ENCODE data around the gene PUS7L.
"Not testable (repeated sequence)": the region's sequence is repeated elsewhere in the genome, so short reads cannot be mapped to it uniquely, and the experiment has no call there.

Gene PUS7L

DNA sequence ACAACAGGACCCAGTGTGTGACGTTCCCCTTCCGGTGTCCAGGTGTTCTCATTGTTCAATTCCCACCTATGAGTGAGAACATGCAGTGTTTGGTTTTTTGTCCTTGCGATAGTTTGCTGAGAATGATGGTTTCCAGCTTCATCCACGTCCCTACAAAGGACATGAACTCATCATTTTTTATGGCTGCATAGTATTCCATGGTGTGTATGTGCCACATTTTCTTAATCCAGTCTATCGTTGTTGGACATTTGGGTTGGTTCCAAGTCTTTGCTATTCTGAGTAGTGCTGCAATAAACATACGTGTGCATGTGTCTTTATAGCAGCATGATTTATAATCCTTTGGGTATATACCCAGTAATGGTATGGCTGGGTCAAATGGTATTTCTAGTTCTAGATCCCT lies 7.2 kb downstream of the PUS7L start:
- not testable (repeated sequence) for H3K9me3 ChIP-seq (ENCODE audit: control insufficient read depth, low read length); H3K14ac ChIP-seq (ENCODE audit: low read length in 2 of 2); H2BK120ac ChIP-seq (ENCODE audit: low read depth, low read length); H4K8ac ChIP-seq (ENCODE audit: low read length); H3K4me1 ChIP-seq (ENCODE audit: control insufficient read depth, insufficient read depth, low read depth, low read length); H3K4me3 ChIP-seq (ENCODE audit: insufficient read depth in 1 of 2, low read depth in 1 of 2, low read length in 2 of 2); H4K91ac ChIP-seq (ENCODE audit: low read length); H3K27me3 ChIP-seq (ENCODE audit: control insufficient read depth in 1 of 2, insufficient read depth in 1 of 2, low read length in 2 of 2); H2BK5ac ChIP-seq (ENCODE audit: low read depth, low read length, poor library complexity, severe bottlenecking); H2AK5ac ChIP-seq (ENCODE audit: low read length, severe bottlenecking); DNase-seq; H3K23ac ChIP-seq (ENCODE audit: low read length in 2 of 2); H2BK15ac ChIP-seq (ENCODE audit: low read depth, poor library complexity, severe bottlenecking); H3K18ac ChIP-seq (ENCODE audit: low read depth in 1 of 2, low read length in 2 of 2); H3K4ac ChIP-seq (ENCODE audit: low read depth in 1 of 2, low read length in 2 of 2); H3K9ac ChIP-seq (ENCODE audit: low read length); H3K27ac ChIP-seq (ENCODE audit: low read length, poor library complexity, severe bottlenecking); H2BK12ac ChIP-seq (ENCODE audit: low read length in 2 of 2); H3K79me1 ChIP-seq (replicated peaks; ENCODE audit: low read length, poor library complexity, severe bottlenecking); H2AFZ ChIP-seq (ENCODE audit: low read depth, low read length); H3K4me2 ChIP-seq (ENCODE audit: low read length, poor library complexity, severe bottlenecking)
- H3K36me3 ChIP-seq (ENCODE audit: control insufficient read depth in 1 of 2, insufficient read depth in 2 of 2, low read depth in 1 of 2, low read length in 2 of 2) = peaks cover 0 to 43% of the 10 kb centered on the region in 2 experiments
- no CpG with 5 or more reads among the region's 6 CpGs for WGBS

DNA sequence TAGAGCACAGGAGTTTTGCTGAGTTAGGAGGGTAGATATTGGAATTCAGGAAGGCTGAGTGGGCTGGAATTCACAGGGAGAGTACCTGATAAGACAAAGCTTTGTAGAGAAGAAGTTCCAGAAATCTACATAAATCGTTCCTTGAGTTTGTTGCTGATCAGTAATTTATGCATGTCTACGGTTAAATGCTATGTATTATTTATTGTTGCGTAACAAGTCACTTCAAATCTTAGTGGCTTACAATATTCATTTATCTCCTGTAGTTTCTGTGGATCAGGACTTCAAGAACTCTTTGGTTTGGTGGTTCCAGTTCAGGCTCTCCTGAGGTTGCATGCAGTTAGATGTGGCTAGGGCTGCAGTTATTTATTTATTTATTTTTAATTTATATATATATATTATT lies 7.8 kb downstream of the PUS7L start:
- 80% methylated on average over 1 of the region's 3 CpGs for WGBS
- Histone ChIP-seq H3K14ac (ENCODE audit: low read length in 2 of 2) (no peak overlapping the region), H3K4me1 (ENCODE audit: control insufficient read depth, insufficient read depth, low read depth, low read length) (no peaks in the 10 kb centered on the region), H3K23ac (ENCODE audit: low read length in 2 of 2) (no peak overlapping the region), H3K36me3 (ENCODE audit: control insufficient read depth in 1 of 2, insufficient read depth in 2 of 2, low read depth in 1 of 2, low read length in 2 of 2) (peaks cover 0 to 47% of the 10 kb centered on the region in 2 experiments), H3K9ac (ENCODE audit: low read length) (no peak overlapping the region), H2BK120ac (ENCODE audit: low read depth, low read length) (no peak overlapping the region), H2AK5ac (ENCODE audit: low read length, severe bottlenecking) (no peak overlapping the region), H3K27me3 (ENCODE audit: control insufficient read depth in 1 of 2, insufficient read depth in 1 of 2, low read length in 2 of 2) (no peaks in the 10 kb centered on the region), H3K79me1 (replicated peaks; ENCODE audit: low read length, poor library complexity, severe bottlenecking) (peaks cover 1% of the 10 kb centered on the region), H2AFZ (ENCODE audit: low read depth, low read length) (no peak overlapping the region), H2BK5ac (ENCODE audit: low read depth, low read length, poor library complexity, severe bottlenecking) (no peak overlapping the region), H2BK15ac (ENCODE audit: low read depth, poor library complexity, severe bottlenecking) (no peak overlapping the region), H3K4ac (ENCODE audit: low read depth in 1 of 2, low read length in 2 of 2) (no peak overlapping the region), H3K18ac (ENCODE audit: low read depth in 1 of 2, low read length in 2 of 2) (no peak overlapping the region), H4K91ac (ENCODE audit: low read length) (no peak overlapping the region), H3K4me3 (ENCODE audit: insufficient read depth in 1 of 2, low read depth in 1 of 2, low read length in 2 of 2) (no peak overlapping the region), H4K8ac (ENCODE audit: low read length) (no peak overlapping the region), H3K9me3 (ENCODE audit: control insufficient read depth, low read length) (peaks cover 4% of the 10 kb centered on the region), H3K27ac (ENCODE audit: low read length, poor library complexity, severe bottlenecking) (no peak overlapping the region), H3K4me2 (ENCODE audit: low read length, poor library complexity, severe bottlenecking) (no peak overlapping the region), H2BK12ac (ENCODE audit: low read length in 2 of 2) (no peak overlapping the region)
- no peak for DNase-seq

DNA sequence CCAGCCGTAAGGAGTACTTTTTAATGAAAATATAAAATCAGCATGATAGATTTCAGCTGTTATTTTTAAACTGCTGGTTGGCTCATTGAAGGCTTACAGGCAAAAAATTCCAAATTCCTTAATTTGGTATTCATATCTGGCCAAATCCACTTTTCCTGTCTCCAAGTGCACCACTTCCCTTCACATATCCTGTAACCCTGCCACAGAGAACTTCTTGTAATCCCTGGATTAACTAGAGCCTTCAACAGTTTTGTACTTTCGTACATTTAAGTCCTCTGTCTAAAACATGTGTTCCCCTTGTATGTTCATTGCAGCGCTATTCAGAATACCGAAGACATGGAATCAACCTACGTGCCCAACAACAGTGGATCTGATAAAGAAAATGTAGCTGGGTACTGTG lies 9.6 kb downstream of the PUS7L start:
- Histone ChIP-seq H3K18ac (ENCODE audit: low read depth in 1 of 2, low read length in 2 of 2) (no peak overlapping the region), H2BK5ac (ENCODE audit: low read depth, low read length, poor library complexity, severe bottlenecking) (no peak overlapping the region), H3K36me3 (ENCODE audit: control insufficient read depth in 1 of 2, insufficient read depth in 2 of 2, low read depth in 1 of 2, low read length in 2 of 2) (peaks cover 0 to 54% of the 10 kb centered on the region in 2 experiments), H2BK120ac (ENCODE audit: low read depth, low read length) (no peak overlapping the region), H3K9ac (ENCODE audit: low read length) (no peak overlapping the region), H3K27ac (ENCODE audit: low read length, poor library complexity, severe bottlenecking) (no peak overlapping the region), H3K27me3 (ENCODE audit: control insufficient read depth in 1 of 2, insufficient read depth in 1 of 2, low read length in 2 of 2) (no peaks in the 10 kb centered on the region), H3K23ac (ENCODE audit: low read length in 2 of 2) (no peak overlapping the region), H3K4ac (ENCODE audit: low read depth in 1 of 2, low read length in 2 of 2) (no peak overlapping the region), H3K14ac (ENCODE audit: low read length in 2 of 2) (no peak overlapping the region), H2AK5ac (ENCODE audit: low read length, severe bottlenecking) (no peak overlapping the region), H4K91ac (ENCODE audit: low read length) (no peak overlapping the region), H3K4me1 (ENCODE audit: control insufficient read depth, insufficient read depth, low read depth, low read length) (no peaks in the 10 kb centered on the region), H3K79me1 (replicated peaks; ENCODE audit: low read length, poor library complexity, severe bottlenecking) (peaks cover 1% of the 10 kb centered on the region), H2AFZ (ENCODE audit: low read depth, low read length) (no peak overlapping the region), H3K4me3 (ENCODE audit: insufficient read depth in 1 of 2, low read depth in 1 of 2, low read length in 2 of 2) (no peak overlapping the region), H2BK15ac (ENCODE audit: low read depth, poor library complexity, severe bottlenecking) (no peak overlapping the region), H3K9me3 (ENCODE audit: control insufficient read depth, low read length) (peaks cover 22% of the 10 kb centered on the region), H3K4me2 (ENCODE audit: low read length, poor library complexity, severe bottlenecking) (no peak overlapping the region), H2BK12ac (ENCODE audit: low read length in 2 of 2) (no peak overlapping the region), H4K8ac (ENCODE audit: low read length) (no peak overlapping the region)
- 95% methylated on average over 4 of the region's 5 CpGs for WGBS
- no peak for DNase-seq

DNA sequence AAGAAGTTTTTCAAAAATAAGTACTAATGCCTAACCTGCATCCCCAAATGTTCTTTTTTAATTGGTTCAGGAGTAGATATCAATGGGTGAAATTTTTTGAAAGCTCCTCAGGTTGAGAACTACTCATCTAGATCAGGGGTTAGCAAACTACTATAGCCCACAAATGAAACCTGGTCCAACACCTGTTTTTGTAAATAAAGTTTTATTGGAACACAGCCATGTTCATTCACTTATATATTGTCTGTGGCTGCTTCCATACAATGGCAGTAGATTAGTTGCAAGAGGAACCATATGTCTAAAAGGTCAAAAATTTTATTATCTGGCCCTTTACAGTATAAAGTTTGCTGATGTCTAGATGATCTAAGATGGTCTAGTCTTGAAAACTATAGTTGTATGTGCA lies 13.8 kb downstream of the PUS7L start:
- no peak overlapping the region for H4K91ac ChIP-seq (ENCODE audit: low read length)
- no peak overlapping the region for H2AK5ac ChIP-seq (ENCODE audit: low read length, severe bottlenecking)
- H3K4ac ChIP-seq (ENCODE audit: low read depth in 1 of 2, low read length in 2 of 2) = no peak overlapping the region
- DNase-seq = no peak
- H3K27me3 ChIP-seq (ENCODE audit: control insufficient read depth in 1 of 2, insufficient read depth in 1 of 2, low read length in 2 of 2) = no peaks in the 10 kb centered on the region
- no peak overlapping the region for H2BK15ac ChIP-seq (ENCODE audit: low read depth, poor library complexity, severe bottlenecking)
- no peak overlapping the region for H2AFZ ChIP-seq (ENCODE audit: low read depth, low read length)
- H2BK120ac ChIP-seq (ENCODE audit: low read depth, low read length) = no peak overlapping the region
- peaks cover 24% of the 10 kb centered on the region for H3K9me3 ChIP-seq (ENCODE audit: control insufficient read depth, low read length)
- no peaks in the 10 kb centered on the region for H3K4me1 ChIP-seq (ENCODE audit: control insufficient read depth, insufficient read depth, low read depth, low read length)
- H3K9ac ChIP-seq (ENCODE audit: low read length) = no peak overlapping the region
- no peak overlapping the region for H2BK12ac ChIP-seq (ENCODE audit: low read length in 2 of 2)
- no peak overlapping the region for H3K23ac ChIP-seq (ENCODE audit: low read length in 2 of 2)
- peaks cover 1% of the 10 kb centered on the region for H3K79me1 ChIP-seq (replicated peaks; ENCODE audit: low read length, poor library complexity, severe bottlenecking)
- no peak overlapping the region for H3K4me2 ChIP-seq (ENCODE audit: low read length, poor library complexity, severe bottlenecking)
- no peak overlapping the region for H3K27ac ChIP-seq (ENCODE audit: low read length, poor library complexity, severe bottlenecking)
- no peak overlapping the region for H3K4me3 ChIP-seq (ENCODE audit: insufficient read depth in 1 of 2, low read depth in 1 of 2, low read length in 2 of 2)
- peaks cover 0 to 47% of the 10 kb centered on the region in 2 experiments for H3K36me3 ChIP-seq (ENCODE audit: control insufficient read depth in 1 of 2, insufficient read depth in 2 of 2, low read depth in 1 of 2, low read length in 2 of 2)
- no peak overlapping the region for H4K8ac ChIP-seq (ENCODE audit: low read length)
- H2BK5ac ChIP-seq (ENCODE audit: low read depth, low read length, poor library complexity, severe bottlenecking) = no peak overlapping the region
- no peak overlapping the region for H3K18ac ChIP-seq (ENCODE audit: low read depth in 1 of 2, low read length in 2 of 2)
- H3K14ac ChIP-seq (ENCODE audit: low read length in 2 of 2) = no peak overlapping the region

Data from mesenchymal stem cell (in vitro differentiated cells and primary cell).